ENCODE results near the gene VSIG1. TPM values are rescaled to one million over a fixed set of nuclear protein-coding genes. Genes with fewer than 3 reads are reported as not detected.

Gene VSIG1
- total RNA-seq, 1 experiment from 2014 or later: 0.07 TPM

GRCh38 chrX:108064001-108064400 lies 19.1 kb downstream of the VSIG1 start:
- POLR2A ChIA-PET: no interaction called here
- ATAC-seq: no peak
- BruUV-seq (replicated peaks): no TSS peak
- DNase-seq (ENCODE audit: low read depth, low spot score): no peak
- Histone ChIP-seq H3K36me3 (ENCODE audit: control insufficient read depth in 1 of 2, insufficient read depth in 2 of 2, low read length in 2 of 2) (no peaks in the 10 kb centered on the region), H4K20me1 (ENCODE audit: insufficient read depth) (no peaks in the 10 kb centered on the region), H3K4me3 (replicated peaks in 1 of 2; ENCODE audit: low read depth in 1 of 2, low read length in 2 of 2) (no peak overlapping the region), H2AFZ (ENCODE audit: low read depth, low read length, poor library complexity, severe bottlenecking) (no peak overlapping the region), H3K79me2 (ENCODE audit: insufficient read depth, low read length) (no peaks in the 10 kb centered on the region), H3K9me3 (ENCODE audit: control insufficient read depth in 1 of 2, insufficient read depth in 1 of 2, low read depth in 1 of 2, low read length in 2 of 2) (no peaks in the 10 kb centered on the region), H3K27ac (ENCODE audit: low read depth, low read length) (no peak overlapping the region), H3K27me3 (ENCODE audit: insufficient read depth, low read length) (no peaks in the 10 kb centered on the region), H3K4me1 (ENCODE audit: control insufficient read depth in 1 of 2, insufficient read depth in 2 of 2, low read length in 2 of 2) (no peaks in the 10 kb centered on the region), H3K4me2 (ENCODE audit: low read length) (no peak overlapping the region), H3K9ac (ENCODE audit: low read length) (no peak overlapping the region), H3K9me2 (ENCODE audit: insufficient read depth) (no peaks in the 10 kb centered on the region)
- RAD21 ChIA-PET (ENCODE audit: low non-redundant PET in 1 of 2, low total read pairs in 2 of 2, uncharacterized antibody in 2 of 2, unreplicated experiment in 2 of 2): no interaction called here
- intact Hi-C loops (cut with micrococcal nuclease): no loop called here
- no peak for TF ChIP-seq RAD21 (IDR thresholded peaks at IDR 0.05; ENCODE audit: low read depth)
- TF ChIP-seq ATF3 (IDR thresholded peaks at IDR 0.05): no peak
- no peak for TF ChIP-seq CTCF (IDR thresholded peaks at IDR 0.05 in 2 of 3, conservative IDR thresholded peaks at IDR 0.05 in 1 of 3; ENCODE audit: borderline replicate concordance in 1 of 3, insufficient read depth in 1 of 3, low read depth in 2 of 3, low read length in 2 of 3)
- TF ChIP-seq POLR2A (IDR thresholded peaks at IDR 0.05; ENCODE audit: borderline replicate concordance, extremely low read depth, insufficient read depth, insufficient read length): no peak
- no peak for TF ChIP-seq FOSL1 (IDR thresholded peaks at IDR 0.05; ENCODE audit: low read depth)
- TF ChIP-seq MAX (IDR thresholded peaks at IDR 0.05): no peak
- no peak for TF ChIP-seq JUND (IDR thresholded peaks at IDR 0.05)
- no peak for TF ChIP-seq EGR1 (IDR thresholded peaks at IDR 0.05; ENCODE audit: low read depth)
- TF ChIP-seq YY1 (IDR thresholded peaks at IDR 0.05; ENCODE audit: extremely low read depth, insufficient replicate concordance, low read depth, low read length): no peak
- CTCF ChIA-PET: no interaction called here

GRCh38 chrX:108064613-108065012 lies 19.7 kb downstream of the VSIG1 start:
- Histone ChIP-seq H4K20me1 (ENCODE audit: insufficient read depth) (no peaks in the 10 kb centered on the region), H2AFZ (ENCODE audit: low read depth, low read length, poor library complexity, severe bottlenecking) (no peak overlapping the region), H3K27ac (ENCODE audit: low read depth, low read length) (no peak overlapping the region), H3K4me2 (ENCODE audit: low read length) (no peak overlapping the region), H3K36me3 (ENCODE audit: control insufficient read depth in 1 of 2, insufficient read depth in 2 of 2, low read length in 2 of 2) (no peaks in the 10 kb centered on the region), H3K27me3 (ENCODE audit: insufficient read depth, low read length) (no peaks in the 10 kb centered on the region), H3K9me3 (ENCODE audit: control insufficient read depth in 1 of 2, insufficient read depth in 1 of 2, low read depth in 1 of 2, low read length in 2 of 2) (no peaks in the 10 kb centered on the region), H3K4me3 (replicated peaks in 1 of 2; ENCODE audit: low read depth in 1 of 2, low read length in 2 of 2) (no peak overlapping the region), H3K9me2 (ENCODE audit: insufficient read depth) (no peaks in the 10 kb centered on the region), H3K9ac (ENCODE audit: low read length) (no peak overlapping the region), H3K79me2 (ENCODE audit: insufficient read depth, low read length) (no peaks in the 10 kb centered on the region), H3K4me1 (ENCODE audit: control insufficient read depth in 1 of 2, insufficient read depth in 2 of 2, low read length in 2 of 2) (no peaks in the 10 kb centered on the region)
- TF ChIP-seq SP1 (IDR thresholded peaks at IDR 0.05; ENCODE audit: low read depth) (no peak), CEBPB (IDR thresholded peaks at IDR 0.05; ENCODE audit: low read depth) (no peak), POLR2A (IDR thresholded peaks at IDR 0.05; ENCODE audit: borderline replicate concordance, extremely low read depth, insufficient read depth, insufficient read length) (no peak), EZH2phosphoT487 (IDR thresholded peaks at IDR 0.05; ENCODE audit: borderline replicate concordance) (no peak), FOSL1 (IDR thresholded peaks at IDR 0.05; ENCODE audit: low read depth) (no peak), ZBTB33 (IDR thresholded peaks at IDR 0.05; ENCODE audit: extremely low read depth, insufficient replicate concordance, low read length) (no peak)
- intact Hi-C loops (cut with micrococcal nuclease): no loop called here
- ChIA-PET POLR2A (no interaction called here), CTCF (no interaction called here), RAD21 (ENCODE audit: low non-redundant PET in 1 of 2, low total read pairs in 2 of 2, uncharacterized antibody in 2 of 2, unreplicated experiment in 2 of 2) (no interaction called here)
- DNase-seq (ENCODE audit: low read depth, low spot score): no peak
- BruUV-seq (replicated peaks): no TSS peak
- no peak for ATAC-seq

Data from HCT116 (cell line).